Erythroblast (primary cell): ENCODE measurements around the gene DISP3.

Source experiments
- GATA1 ChIP-seq: IDR thresholded peaks from 2 replicates; pipeline ENCODE4 v1.6.1; 2011; ENCODE audit warnings: low read depth, mild to moderate bottlenecking, control low read depth, low read length, moderate library complexity
- POLR2A ChIP-seq: IDR thresholded peaks from 2 replicates; pipeline ENCODE4 v1.6.1; 2011; ENCODE audit warnings: mild to moderate bottlenecking, low read length

- TF ChIP-seq GATA1, result no peak
- TF ChIP-seq POLR2A, result no peak
Observed at GRCh38 chr1:11524465-11525150, 45.7 kb downstream of the DISP3 start.
